GM12865 (cell line): ENCODE results near the gene TAF15.

Experiments used
- DNase-seq: peaks from one replicate; pipeline ENCODE4 v3.0.0; 2010; ENCODE audit warnings: low read depth
- H3K4me3 ChIP-seq: 2 replicates; pipeline ENCODE4 v1.5.1; 2011; ENCODE audit warnings: mild to moderate bottlenecking, low read depth, low read length, control low read depth
- TF ChIP-seq, protein P1 (sequence below): IDR thresholded peaks from 2 replicates; pipeline ENCODE4 v1.5.1; 2011; ENCODE audit warnings: low read length, control low read depth, low read depth, inconsistent platforms; ENCODE audit not compliant: insufficient read depth; ENCODE audit errors: missing control alignments

Gene TAF15

GRCh38 chr17:35801583-35802224 lies 7.6 kb upstream of the TAF15 start:
- TF ChIP-seq, protein P1, sequence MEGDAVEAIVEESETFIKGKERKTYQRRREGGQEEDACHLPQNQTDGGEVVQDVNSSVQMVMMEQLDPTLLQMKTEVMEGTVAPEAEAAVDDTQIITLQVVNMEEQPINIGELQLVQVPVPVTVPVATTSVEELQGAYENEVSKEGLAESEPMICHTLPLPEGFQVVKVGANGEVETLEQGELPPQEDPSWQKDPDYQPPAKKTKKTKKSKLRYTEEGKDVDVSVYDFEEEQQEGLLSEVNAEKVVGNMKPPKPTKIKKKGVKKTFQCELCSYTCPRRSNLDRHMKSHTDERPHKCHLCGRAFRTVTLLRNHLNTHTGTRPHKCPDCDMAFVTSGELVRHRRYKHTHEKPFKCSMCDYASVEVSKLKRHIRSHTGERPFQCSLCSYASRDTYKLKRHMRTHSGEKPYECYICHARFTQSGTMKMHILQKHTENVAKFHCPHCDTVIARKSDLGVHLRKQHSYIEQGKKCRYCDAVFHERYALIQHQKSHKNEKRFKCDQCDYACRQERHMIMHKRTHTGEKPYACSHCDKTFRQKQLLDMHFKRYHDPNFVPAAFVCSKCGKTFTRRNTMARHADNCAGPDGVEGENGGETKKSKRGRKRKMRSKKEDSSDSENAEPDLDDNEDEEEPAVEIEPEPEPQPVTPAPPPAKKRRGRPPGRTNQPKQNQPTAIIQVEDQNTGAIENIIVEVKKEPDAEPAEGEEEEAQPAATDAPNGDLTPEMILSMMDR, result no peak
- peak; percentile 6 for DNase-seq
- H3K4me3 ChIP-seq, result no peak overlapping the region

DNA sequence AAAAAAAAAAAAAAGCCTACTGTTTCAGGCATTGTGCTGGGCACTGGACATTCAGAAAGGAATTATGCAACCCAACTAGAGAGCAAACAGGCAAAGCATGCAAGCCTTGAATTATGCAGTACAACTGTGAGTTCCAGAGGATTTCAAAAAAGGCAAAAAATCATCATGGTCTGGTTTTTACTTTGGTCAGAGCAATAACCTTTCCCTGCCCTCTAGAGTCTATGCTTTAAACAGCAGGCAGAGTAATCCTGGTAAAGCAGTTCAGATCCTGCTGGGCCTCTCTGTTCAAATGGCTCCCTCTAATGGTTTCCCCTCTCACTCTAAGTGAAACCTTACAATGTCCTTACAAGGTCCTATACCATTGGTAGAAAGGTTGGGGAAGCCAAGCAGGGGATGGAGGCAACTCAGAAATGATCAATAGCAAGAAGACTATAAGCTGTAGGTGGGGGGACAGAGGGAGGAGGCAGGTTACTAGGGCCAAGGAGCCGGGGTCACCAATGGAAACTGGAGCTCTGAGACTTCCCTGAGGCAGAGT lies 4.6 kb upstream of the TAF15 start:
- TF ChIP-seq, protein P1, result peak; percentile 75
- peak; percentile 87 for DNase-seq
- H3K4me3 ChIP-seq, result no peak overlapping the region

GRCh38 chr17:35807371-35808144 lies 1.7 kb upstream of the TAF15 start:
- TF ChIP-seq, protein P1, result no peak
- DNase-seq, result no peak
- H3K4me3 ChIP-seq, result no peak overlapping the region

GRCh38 chr17:35808240-35808961 lies 883 bp upstream of the TAF15 start:
- DNase-seq, result no peak
- H3K4me3 ChIP-seq, result peak overlapping the region; percentile 90
- TF ChIP-seq, protein P1, result no peak

- no peak for DNase-seq
- H3K4me3 ChIP-seq, result peak overlapping the region; percentile 90
- TF ChIP-seq, protein P1, result no peak
Measured at GRCh38 chr17:35809855-35810461, 674 bp downstream of the TAF15 start.

DNA sequence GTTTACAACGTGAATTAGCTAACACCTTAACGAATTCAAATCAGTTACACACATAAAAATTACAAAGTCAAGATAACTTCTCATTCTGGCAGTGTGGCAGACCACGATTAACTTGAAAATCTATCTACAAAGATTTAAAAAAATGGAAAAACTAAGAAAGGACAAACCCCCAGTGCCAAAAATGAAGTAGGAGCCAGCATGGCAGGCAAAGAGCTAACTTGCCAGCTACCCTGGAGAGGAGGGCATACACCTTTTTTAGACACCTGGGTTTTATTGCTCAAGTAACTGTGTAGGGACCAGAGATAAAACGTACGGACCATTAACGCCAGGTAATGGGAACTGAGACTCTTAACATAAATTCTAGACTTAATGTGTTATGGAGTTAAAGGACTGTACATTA lies 2.5 kb downstream of the TAF15 start:
- H3K4me3 ChIP-seq, result no peak overlapping the region
- TF ChIP-seq, protein P1, result no peak
- DNase-seq, result no peak
